ENCODE data around the gene CAPN9.

CAPN9 gene

GRCh38 chr1:230772457-230773395 is 25.5 kb downstream of the CAPN9 start:
- DNase-seq, result no peak

- no peak for DNase-seq
Observed at GRCh38 chr1:230773396-230774033, 26.3 kb downstream of the CAPN9 start.

GRCh38 chr1:230778916-230779590 is 31.9 kb downstream of the CAPN9 start:
- no peak for DNase-seq

- DNase-seq, result no peak
Observed at GRCh38 chr1:230781131-230781530, 33.9 kb downstream of the CAPN9 start.

- no peak for DNase-seq
Observed at GRCh38 chr1:230781594-230781993, 34.4 kb downstream of the CAPN9 start.

- no peak for DNase-seq
Observed at GRCh38 chr1:230784163-230784562, 37.0 kb downstream of the CAPN9 start.

- DNase-seq, result no peak
Observed at GRCh38 chr1:230785636-230786384, 38.6 kb downstream of the CAPN9 start.

GRCh38 chr1:230786385-230786753 is 39.2 kb downstream of the CAPN9 start:
- no peak for DNase-seq

- no peak for DNase-seq
Observed at GRCh38 chr1:230787471-230787870, 40.3 kb downstream of the CAPN9 start.

- DNase-seq, result no peak
Observed at GRCh38 chr1:230788561-230789275, 41.5 kb downstream of the CAPN9 start.

GRCh38 chr1:230790026-230790425 is 42.8 kb downstream of the CAPN9 start:
- no peak for DNase-seq

- DNase-seq, result no peak
Observed at GRCh38 chr1:230791986-230792564, 44.9 kb downstream of the CAPN9 start.

- no peak for DNase-seq
Observed at GRCh38 chr1:230792691-230793462, 45.7 kb downstream of the CAPN9 start.

- DNase-seq, result no peak
Observed at GRCh38 chr1:230793463-230793745, 46.2 kb downstream of the CAPN9 start.

- no peak for DNase-seq
Observed at GRCh38 chr1:230794431-230794830, 47.2 kb downstream of the CAPN9 start.

- DNase-seq, result no peak
Observed at GRCh38 chr1:230794871-230795605, 47.9 kb downstream of the CAPN9 start.

- no peak for DNase-seq
Observed at GRCh38 chr1:230796626-230797025, 49.4 kb downstream of the CAPN9 start.

- DNase-seq, result no peak
Observed at GRCh38 chr1:230797376-230797920, 50.3 kb downstream of the CAPN9 start.

GRCh38 chr1:230797942-230798365 is 50.8 kb downstream of the CAPN9 start:
- no peak for DNase-seq

- no peak for DNase-seq
Observed at GRCh38 chr1:230798491-230798890, 51.3 kb downstream of the CAPN9 start.

All from bone marrow (tissue), 2 donors.